KMS-11 (cell line): ENCODE results near the gene ELMO1.
"Not testable (repeated sequence)": the region's sequence is repeated elsewhere in the genome, so short reads cannot be mapped to it uniquely, and the experiment has no call there.

Experiments used
- H2AFZ ChIP-seq: fragments of 200-600 bp; sonication (generic); 2 replicates; pipeline ENCODE4 v1.6.1; 2016; ENCODE audit warnings: antibody characterized with exemption, mixed run types, low read depth
- H3K27ac ChIP-seq: fragments of 200-600 bp; sonication (generic); 2 replicates; pipeline ENCODE4 v1.6.1; 2016; ENCODE audit warnings: mild to moderate bottlenecking, mixed run types
- H3K27me3 ChIP-seq: fragments of 200-600 bp; sonication (generic); 2 replicates; pipeline ENCODE4 v1.6.1; 2017; ENCODE audit warnings: mild to moderate bottlenecking, low read depth, mixed run types, moderate library complexity; ENCODE audit not compliant: insufficient read depth
- H3K36me3 ChIP-seq: fragments of 200-600 bp; sonication (generic); 2 replicates; pipeline ENCODE4 v1.6.1; 2017; ENCODE audit warnings: mild to moderate bottlenecking, mixed run types; ENCODE audit not compliant: insufficient read depth
- H3K4me1 ChIP-seq: fragments of 200-600 bp; sonication (generic); 2 replicates; pipeline ENCODE4 v1.6.1; 2016; ENCODE audit warnings: mild to moderate bottlenecking, low read depth, mixed run types; ENCODE audit not compliant: poor library complexity, severe bottlenecking
- H3K4me2 ChIP-seq: fragments of 200-600 bp; sonication (generic); 2 replicates; pipeline ENCODE4 v1.7.0; 2016; ENCODE audit warnings: mild to moderate bottlenecking, mixed run types
- H3K4me3 ChIP-seq: fragments of 200-600 bp; sonication (generic); IDR thresholded peaks from 2 replicates; pipeline ENCODE4 v1.6.1; 2017; ENCODE audit warnings: low read depth, low read length, mixed read lengths; ENCODE audit not compliant: insufficient read depth
- H3K79me2 ChIP-seq: fragments of 200-600 bp; sonication (generic); 2 replicates; pipeline ENCODE4 v1.6.1; 2016; ENCODE audit warnings: low read depth, mixed run types; ENCODE audit not compliant: insufficient read depth
- H3K9ac ChIP-seq: fragments of 200-600 bp; sonication (generic); 2 replicates; pipeline ENCODE4 v1.6.1; 2016; ENCODE audit warnings: mild to moderate bottlenecking, mixed run types
- H4K20me1 ChIP-seq: fragments of 200-600 bp; sonication (generic); 2 replicates; pipeline ENCODE4 v1.6.1; 2016; ENCODE audit warnings: mild to moderate bottlenecking, mixed run types; ENCODE audit not compliant: insufficient read depth
- CTCF ChIP-seq: fragments of 200-600 bp; sonication (generic); conservative IDR thresholded peaks from 2 replicates; pipeline ENCODE4 v1.6.1; 2017; ENCODE audit warnings: low read depth, mild to moderate bottlenecking, antibody characterized with exemption, low read length, moderate library complexity, mixed read lengths

Gene ELMO1

GRCh38 chr7:37145682-37146081 is 303.0 kb downstream of the ELMO1 start:
- H3K9ac ChIP-seq, result no peak overlapping the region
- H3K79me2 ChIP-seq, result peaks cover 8% of the 10 kb centered on the region; the same call in 1 of the 2 replicates
- H3K4me3 ChIP-seq, result no peak overlapping the region
- H3K27ac ChIP-seq, result no peak overlapping the region
- no peak for TF ChIP-seq CTCF
- no peaks in the 10 kb centered on the region for H4K20me1 ChIP-seq
- H3K4me1 ChIP-seq, result no peaks in the 10 kb centered on the region
- no peak overlapping the region for H2AFZ ChIP-seq
- no peaks in the 10 kb centered on the region for H3K36me3 ChIP-seq
- H3K27me3 ChIP-seq, result no peaks in the 10 kb centered on the region
- H3K4me2 ChIP-seq, result no peak overlapping the region

GRCh38 chr7:37144423-37144822 is 304.2 kb downstream of the ELMO1 start:
- H3K4me1 ChIP-seq, result no peaks in the 10 kb centered on the region
- H3K27me3 ChIP-seq, result no peaks in the 10 kb centered on the region
- no peak overlapping the region for H2AFZ ChIP-seq
- H3K27ac ChIP-seq, result no peak overlapping the region
- no peaks in the 10 kb centered on the region for H3K36me3 ChIP-seq
- no peak overlapping the region for H3K4me2 ChIP-seq
- no peaks in the 10 kb centered on the region for H4K20me1 ChIP-seq
- H3K4me3 ChIP-seq, result no peak overlapping the region
- no peak for TF ChIP-seq CTCF
- H3K9ac ChIP-seq, result no peak overlapping the region
- peaks cover 8% of the 10 kb centered on the region; the same call in 1 of the 2 replicates for H3K79me2 ChIP-seq

- Histone ChIP-seq H3K36me3 (no peaks in the 10 kb centered on the region), H4K20me1 (no peaks in the 10 kb centered on the region), H3K79me2 (peaks cover 9% of the 10 kb centered on the region; the same call in 1 of the 2 replicates), H2AFZ (no peak overlapping the region), H3K4me1 (no peaks in the 10 kb centered on the region), H3K27me3 (no peaks in the 10 kb centered on the region), H3K9ac (no peak overlapping the region), H3K4me3 (no peak overlapping the region), H3K4me2 (no peak overlapping the region), H3K27ac (no peak overlapping the region)
- TF ChIP-seq CTCF, result no peak
Observed at GRCh38 chr7:37142958-37143357, 305.7 kb downstream of the ELMO1 start.

GRCh38 chr7:37141742-37142141 is 306.9 kb downstream of the ELMO1 start:
- Histone ChIP-seq H4K20me1 (no peaks in the 10 kb centered on the region), H2AFZ (no peak overlapping the region), H3K36me3 (no peaks in the 10 kb centered on the region), H3K27ac (no peak overlapping the region), H3K4me1 (no peaks in the 10 kb centered on the region), H3K27me3 (no peaks in the 10 kb centered on the region), H3K4me3 (no peak overlapping the region), H3K9ac (no peak overlapping the region), H3K4me2 (no peak overlapping the region), H3K79me2 (peaks cover 20% of the 10 kb centered on the region; the same call in 1 of the 2 replicates)
- TF ChIP-seq CTCF, result no peak

GRCh38 chr7:37133902-37134301 is 314.8 kb downstream of the ELMO1 start:
- H3K4me3 ChIP-seq, H2AFZ ChIP-seq, H4K20me1 ChIP-seq, H3K27me3 ChIP-seq, H3K4me1 ChIP-seq, H3K36me3 ChIP-seq, H3K27ac ChIP-seq, H3K9ac ChIP-seq, H3K4me2 ChIP-seq: not testable (repeated sequence)
- H3K79me2 ChIP-seq, result peaks cover 19% of the 10 kb centered on the region; the same call in 1 of the 2 replicates
